CD4-positive, alpha-beta T cell (primary cell): ENCODE results near the gene CACNA2D3. TPM values are rescaled to one million over a fixed set of nuclear protein-coding genes. Genes with fewer than 3 reads are reported as not detected.

Experiments
- ATAC-seq: fragments of 200-7000 bp; cut with Tn5 transposase; one replicate; pipeline ENCODE4 v1.10.0; 2022; ENCODE audit warnings: mild to moderate bottlenecking; ENCODE audit not compliant: poor library complexity
- CTCF ChIA-PET: fragments of 350-600 bp; sonication (Branson Sonifier 250); formaldehyde crosslinking; loops from one replicate; lab custom pipeline; 2021; ENCODE audit warnings: antibody characterized with exemption, inconsistent platforms; lab: Charles Lee
- POLR2A ChIA-PET: fragments of 350-600 bp; sonication (Branson Sonifier 250); formaldehyde crosslinking; loops from one replicate; lab custom pipeline; 2021; ENCODE audit warnings: antibody characterized with exemption, inconsistent platforms; lab: Charles Lee
- DNase-seq, 14 experiments: peaks; one replicate each; pipeline ENCODE4 v3.0.0-alpha.2; 2013 to 2020; ENCODE audit warnings: mixed read lengths in 2 of 14
- H3K27ac ChIP-seq, 2 donors: one replicate each; pipeline versions ENCODE4 v1.5.1 to v1.7.0; 2013; ENCODE audit warnings: low read length in 2 of 2, low read depth in 1 of 2, mild to moderate bottlenecking in 1 of 2
- H3K27me3 ChIP-seq, 2 experiments: 1 replicate in 1 of 2; 2 replicates in 1 of 2; pipeline versions ENCODE4 v1.6.1 to v1.7.0; 2013; ENCODE audit warnings: low read length in 2 of 2, control low read depth in 1 of 2, mild to moderate bottlenecking in 1 of 2, moderate library complexity in 1 of 2; ENCODE audit not compliant: insufficient read depth in 2 of 2, control insufficient read depth in 1 of 2
- H3K36me3 ChIP-seq: one replicate; pipeline ENCODE4 v1.6.1; 2013; ENCODE audit warnings: low read length, control low read depth; ENCODE audit not compliant: insufficient read depth
- H3K4me1 ChIP-seq: one replicate; pipeline ENCODE4 v1.6.1; 2013; ENCODE audit warnings: low read length, control low read depth; ENCODE audit not compliant: insufficient read depth
- H3K4me3 ChIP-seq: one replicate; pipeline ENCODE4 v1.5.1; 2013; ENCODE audit warnings: mild to moderate bottlenecking, low read length, moderate library complexity
- H3K9me3 ChIP-seq, 2 experiments: 1 replicate in 1 of 2; 2 replicates in 1 of 2; pipeline versions ENCODE4 v1.6.1 to v1.7.0; 2013; ENCODE audit warnings: low read length in 2 of 2, mild to moderate bottlenecking in 2 of 2, control low read depth in 1 of 2, moderate library complexity in 1 of 2; ENCODE audit not compliant: control insufficient read depth in 1 of 2, insufficient read depth in 1 of 2
- H3K27ac Mint-ChIP-seq: one replicate; pipeline ENCODE4 v1.8.0; 2020; ENCODE audit warnings: mixed read lengths
- H3K27me3 Mint-ChIP-seq: one replicate; pipeline ENCODE4 v1.8.0; 2021; ENCODE audit warnings: mixed read lengths
- H3K36me3 Mint-ChIP-seq: one replicate; pipeline ENCODE4 v1.8.0; 2021; ENCODE audit warnings: low read depth, mixed read lengths
- H3K4me1 Mint-ChIP-seq: one replicate; pipeline ENCODE4 v1.8.0; 2021; ENCODE audit warnings: low read depth, mixed read lengths
- H3K4me3 Mint-ChIP-seq: one replicate; pipeline ENCODE4 v1.8.0; 2020; ENCODE audit warnings: mild to moderate bottlenecking, mixed read lengths
- H3K9me3 Mint-ChIP-seq: one replicate; pipeline ENCODE4 v1.8.0; 2020; ENCODE audit warnings: mixed read lengths
- intact Hi-C, 2 experiments: fragments of 100-400 bp; cut with DNase I in 1 of 2; cut with micrococcal nuclease in 1 of 2; formaldehyde crosslinking; loops; one replicate each; pipeline versions ENCODE4 v1.15.1 to v1.9.0; 2023 to 2025; cut with DNase I, micrococcal nuclease
- total RNA-seq, 174 experiments: library from RNA in 2 of 174; stranded (reverse) in 2 of 174; gene quantifications; one replicate each; pipeline ENCODE4 v1.2.3 and lab custom pipeline; 2021 to 2026
- TF ChIP-seq, protein P1 (sequence below): fragments of 200-600 bp; IDR thresholded peaks from one replicate; pipeline ENCODE4 v1.8.0; 2022; ENCODE audit warnings: antibody characterized with exemption, mild to moderate bottlenecking

CACNA2D3 gene
- total RNA-seq, 2 experiments from 2014 or later = 0.08 TPM; not detected in 1

DNA sequence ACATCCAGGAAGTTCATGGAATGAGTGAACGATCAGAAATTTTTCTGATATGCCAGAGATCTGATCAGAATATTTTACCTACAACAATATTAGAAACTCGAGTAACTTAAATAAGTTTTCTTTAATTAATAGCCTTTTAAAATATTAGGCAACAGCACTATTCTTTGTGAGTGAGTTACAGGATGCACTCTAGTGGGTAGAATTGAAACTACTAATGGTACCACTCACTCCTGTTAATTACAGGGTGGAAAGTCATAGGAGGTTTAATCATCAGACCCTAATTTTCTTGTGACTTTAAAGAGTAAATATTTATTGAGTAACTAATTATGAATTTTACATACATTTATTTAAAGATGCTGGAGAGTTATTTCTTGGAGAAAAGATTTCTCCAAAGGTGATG lies 217.3 kb downstream of the CACNA2D3 start:
- Histone ChIP-seq H3K9me3 (peaks cover 0 to 10% of the 10 kb centered on the region in 2 experiments), H3K27me3 (no peaks in the 10 kb centered on the region), H3K27ac (no peak overlapping the region), H3K4me3 (no peak overlapping the region), H3K36me3 (no peaks in the 10 kb centered on the region), H3K4me1 (no peaks in the 10 kb centered on the region)
- no peak for DNase-seq
- H3K27ac Mint-ChIP-seq = no peak overlapping the region
- H3K9me3 Mint-ChIP-seq = no peaks in the 10 kb centered on the region
- peaks cover 6% of the 10 kb centered on the region for H3K27me3 Mint-ChIP-seq
- POLR2A ChIA-PET = no interaction called here
- H3K36me3 Mint-ChIP-seq = no peaks in the 10 kb centered on the region
- TF ChIP-seq, protein P1, sequence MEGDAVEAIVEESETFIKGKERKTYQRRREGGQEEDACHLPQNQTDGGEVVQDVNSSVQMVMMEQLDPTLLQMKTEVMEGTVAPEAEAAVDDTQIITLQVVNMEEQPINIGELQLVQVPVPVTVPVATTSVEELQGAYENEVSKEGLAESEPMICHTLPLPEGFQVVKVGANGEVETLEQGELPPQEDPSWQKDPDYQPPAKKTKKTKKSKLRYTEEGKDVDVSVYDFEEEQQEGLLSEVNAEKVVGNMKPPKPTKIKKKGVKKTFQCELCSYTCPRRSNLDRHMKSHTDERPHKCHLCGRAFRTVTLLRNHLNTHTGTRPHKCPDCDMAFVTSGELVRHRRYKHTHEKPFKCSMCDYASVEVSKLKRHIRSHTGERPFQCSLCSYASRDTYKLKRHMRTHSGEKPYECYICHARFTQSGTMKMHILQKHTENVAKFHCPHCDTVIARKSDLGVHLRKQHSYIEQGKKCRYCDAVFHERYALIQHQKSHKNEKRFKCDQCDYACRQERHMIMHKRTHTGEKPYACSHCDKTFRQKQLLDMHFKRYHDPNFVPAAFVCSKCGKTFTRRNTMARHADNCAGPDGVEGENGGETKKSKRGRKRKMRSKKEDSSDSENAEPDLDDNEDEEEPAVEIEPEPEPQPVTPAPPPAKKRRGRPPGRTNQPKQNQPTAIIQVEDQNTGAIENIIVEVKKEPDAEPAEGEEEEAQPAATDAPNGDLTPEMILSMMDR = no peak
- no peak for ATAC-seq
- H3K4me1 Mint-ChIP-seq = no peaks in the 10 kb centered on the region
- CTCF ChIA-PET = no interaction called here
- intact Hi-C loops = no loop called here
- no peak overlapping the region for H3K4me3 Mint-ChIP-seq

DNA sequence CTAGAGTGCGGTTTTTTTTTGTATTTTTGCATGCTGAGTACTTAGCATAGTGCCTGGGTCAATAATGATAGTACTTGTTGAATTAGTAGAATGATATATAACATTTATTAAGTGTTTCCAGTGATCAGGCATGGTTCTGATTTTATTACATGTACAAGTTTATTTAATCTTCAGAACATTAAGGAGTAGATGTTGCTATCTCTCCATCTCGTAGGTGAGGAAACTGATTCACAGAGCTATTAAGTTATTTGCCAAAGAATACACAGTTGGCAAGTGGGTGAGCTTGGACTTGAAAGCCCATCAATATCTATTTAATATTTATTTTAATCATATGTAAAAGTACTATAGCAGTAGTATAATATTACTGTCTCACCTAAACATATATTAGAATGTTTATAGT lies 219.5 kb downstream of the CACNA2D3 start:
- H3K27ac ChIP-seq = no peak overlapping the region
- CTCF ChIA-PET = interaction anchor here (0.9 to 1.1 kb wide), 2 partner anchors 9 to 23 kb away, joined by 3 read pairs; no protein-coding TSS in a partner anchor
- H3K4me3 Mint-ChIP-seq = no peak overlapping the region
- POLR2A ChIA-PET = no interaction called here
- H3K27me3 ChIP-seq = no peaks in the 10 kb centered on the region
- intact Hi-C loops = no loop called here
- no peaks in the 10 kb centered on the region for H3K36me3 Mint-ChIP-seq
- no peaks in the 10 kb centered on the region for H3K9me3 Mint-ChIP-seq
- no peak overlapping the region for H3K27ac Mint-ChIP-seq
- no peaks in the 10 kb centered on the region for H3K4me1 Mint-ChIP-seq
- TF ChIP-seq, protein P1 = no peak
- H3K4me3 ChIP-seq = no peak overlapping the region
- H3K36me3 ChIP-seq = no peaks in the 10 kb centered on the region
- no peak for DNase-seq
- ATAC-seq = no peak
- H3K9me3 ChIP-seq = peaks cover 0 to 3% of the 10 kb centered on the region in 2 experiments
- H3K27me3 Mint-ChIP-seq = peaks cover 12% of the 10 kb centered on the region
- no peaks in the 10 kb centered on the region for H3K4me1 ChIP-seq

DNA sequence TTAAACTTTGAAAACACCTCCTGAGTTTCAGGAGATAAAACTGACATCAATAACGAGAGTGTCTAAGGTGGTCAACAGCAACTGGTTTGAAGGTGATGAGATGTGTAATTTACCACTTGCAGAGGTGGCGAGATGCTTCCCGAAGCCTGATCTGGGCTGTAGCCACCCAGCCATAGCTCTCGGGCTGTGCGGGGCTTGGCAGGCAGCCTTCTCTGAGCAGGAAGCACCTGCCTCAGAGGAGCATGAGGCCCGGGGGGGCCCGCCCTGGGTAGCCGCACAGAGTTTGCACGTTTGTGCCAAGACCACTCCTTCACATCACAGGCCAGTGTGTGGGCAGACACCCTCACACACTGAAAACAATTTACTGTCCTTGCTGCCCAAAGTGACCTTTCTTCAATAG lies 220.3 kb downstream of the CACNA2D3 start:
- peaks cover 0 to 3% of the 10 kb centered on the region in 2 experiments for H3K9me3 ChIP-seq
- H3K9me3 Mint-ChIP-seq = no peaks in the 10 kb centered on the region
- CTCF ChIA-PET = no interaction called here
- TF ChIP-seq, protein P1 = no peak
- no peaks in the 10 kb centered on the region for H3K36me3 Mint-ChIP-seq
- ATAC-seq (no peak), DNase-seq (no peak)
- no peak overlapping the region for H3K27ac Mint-ChIP-seq
- H3K4me3 ChIP-seq = no peak overlapping the region
- H3K36me3 ChIP-seq = no peaks in the 10 kb centered on the region
- H3K27ac ChIP-seq = no peak overlapping the region
- no peak overlapping the region for H3K4me3 Mint-ChIP-seq
- H3K27me3 Mint-ChIP-seq = peaks cover 12% of the 10 kb centered on the region
- intact Hi-C loops = no loop called here
- no peaks in the 10 kb centered on the region for H3K4me1 Mint-ChIP-seq
- H3K27me3 ChIP-seq = no peaks in the 10 kb centered on the region
- POLR2A ChIA-PET = interaction anchor here (0.7 kb wide), 1 partner anchor 88 kb away, joined by 3 read pairs; no protein-coding TSS in a partner anchor
- H3K4me1 ChIP-seq = no peaks in the 10 kb centered on the region
